NCI-H524 (cell line): ENCODE measurements around the gene NYNRIN.

Experiments
- DNase-seq, 2 experiments: peaks; one replicate each; lab custom pipeline; 2025; lab: John Stamatoyannopoulos, UW

Gene NYNRIN

DNA sequence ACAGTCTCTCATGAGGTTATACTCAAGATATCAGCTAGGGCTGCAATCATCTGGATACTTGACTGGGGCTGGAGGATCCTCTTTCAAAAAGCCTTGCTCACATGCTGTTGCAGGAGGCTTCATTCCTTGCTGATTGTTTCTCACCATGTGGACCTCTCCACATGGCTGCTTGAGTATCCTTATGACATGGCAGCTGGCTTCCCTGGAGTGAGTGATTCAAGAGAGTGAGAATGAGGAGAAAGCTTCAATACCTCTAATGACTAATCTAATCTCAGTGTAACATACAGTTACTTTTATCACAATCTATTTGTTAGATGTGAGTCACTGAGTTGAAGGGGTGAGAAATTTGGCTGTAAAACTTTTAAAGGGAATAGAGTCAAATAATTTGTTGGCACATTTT, 58.2 kb downstream of the NYNRIN start:
- peak in 1 of 2 experiments; percentile 30 for DNase-seq

DNA sequence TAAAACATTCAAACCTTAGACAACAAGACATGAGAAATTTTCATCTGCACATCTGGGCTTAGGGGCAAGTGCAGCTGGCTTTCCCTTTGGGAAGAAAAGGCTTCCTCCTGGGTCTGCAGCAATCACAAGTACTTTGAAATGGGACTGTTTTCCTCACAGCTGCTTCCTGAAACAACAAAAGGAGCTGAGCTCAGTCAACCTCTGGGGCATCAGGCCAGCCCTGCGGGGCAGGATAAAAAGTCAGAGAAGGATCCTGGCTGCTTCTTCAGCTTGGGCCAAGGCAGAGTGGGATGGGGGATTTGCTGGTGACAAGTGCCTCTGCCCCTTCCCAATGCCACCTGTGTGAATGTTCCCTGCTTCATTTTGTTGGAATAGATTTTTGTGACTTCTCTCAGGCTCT, 59.9 kb downstream of the NYNRIN start:
- no peak for DNase-seq

DNA sequence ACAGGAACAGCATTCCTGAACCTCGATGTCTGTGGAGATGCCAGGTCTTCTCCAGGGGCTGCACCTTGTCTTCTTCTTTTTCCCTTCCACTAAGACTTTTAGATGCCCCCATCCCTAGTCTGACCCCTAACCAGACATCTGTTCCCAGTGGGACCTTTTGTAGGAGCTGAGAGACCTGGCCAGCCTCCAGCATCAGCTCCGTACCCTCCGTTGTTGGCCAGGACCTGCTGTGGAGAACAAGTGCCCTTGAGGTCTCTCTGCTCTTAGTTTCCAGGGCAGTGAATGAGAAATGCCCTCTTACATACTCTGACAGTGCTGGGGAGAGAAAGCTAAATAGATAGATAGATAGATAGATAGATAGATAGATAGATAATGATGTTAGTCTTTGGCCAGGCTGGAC, 60.5 kb downstream of the NYNRIN start:
- DNase-seq: no peak

DNA sequence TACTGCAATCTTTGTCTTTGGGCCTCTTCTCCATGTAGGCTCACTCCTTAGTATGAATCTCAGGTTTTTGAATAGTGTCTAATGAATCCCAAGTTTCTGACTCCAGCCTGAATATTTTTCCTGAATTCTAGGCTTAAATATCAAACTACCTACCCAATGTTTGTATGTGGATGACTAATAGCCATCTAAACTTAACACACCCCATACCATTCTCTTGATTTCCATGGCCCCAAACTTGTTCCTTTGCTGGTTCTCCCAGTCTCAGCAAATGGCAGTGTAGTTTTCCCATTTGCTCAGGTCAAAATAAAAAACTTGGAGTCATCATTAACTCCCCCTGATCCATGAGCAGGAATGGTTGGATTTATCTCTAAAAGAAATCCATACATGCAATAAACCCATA, 62.5 kb downstream of the NYNRIN start:
- no peak for DNase-seq

DNA sequence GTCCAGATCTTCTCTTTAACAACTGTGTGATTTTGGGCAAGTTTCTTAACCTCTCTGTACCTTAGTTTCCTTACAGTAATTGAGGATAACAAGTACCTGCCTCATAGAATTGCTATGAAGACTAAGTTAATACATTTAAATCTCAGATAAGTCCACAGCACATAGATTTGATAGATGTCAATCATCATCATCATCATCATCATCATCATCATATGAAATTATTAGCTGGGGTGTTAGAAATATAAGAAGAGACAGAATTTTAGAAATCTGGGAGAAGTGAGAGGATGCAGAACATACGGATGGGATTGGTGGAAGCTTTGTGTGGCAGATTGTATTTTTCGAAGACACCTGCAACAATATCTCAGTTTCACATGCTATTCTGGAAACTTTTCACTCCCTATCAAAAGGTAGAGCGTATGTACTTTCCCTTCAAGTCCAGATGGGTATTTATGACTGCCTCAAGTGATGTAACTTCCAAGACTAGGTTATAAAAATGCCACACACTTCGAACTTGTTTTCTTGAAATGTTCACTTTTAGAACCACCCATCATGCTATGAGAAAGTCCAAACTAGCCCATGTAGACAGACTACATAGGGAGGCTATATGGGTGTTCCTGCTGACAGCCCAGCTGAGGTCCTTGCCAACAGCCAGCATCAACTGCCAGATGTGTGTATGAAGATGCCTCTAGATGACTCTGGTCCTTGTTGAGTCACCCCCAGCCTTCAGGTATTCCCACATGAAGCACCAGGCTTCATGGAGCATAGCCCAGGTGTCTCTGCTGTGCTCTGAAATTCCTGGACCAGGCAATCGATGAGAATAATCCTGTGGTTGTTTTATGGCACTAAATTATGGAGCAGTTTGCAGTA, 64.4 kb downstream of the NYNRIN start:
- DNase-seq: no peak

DNA sequence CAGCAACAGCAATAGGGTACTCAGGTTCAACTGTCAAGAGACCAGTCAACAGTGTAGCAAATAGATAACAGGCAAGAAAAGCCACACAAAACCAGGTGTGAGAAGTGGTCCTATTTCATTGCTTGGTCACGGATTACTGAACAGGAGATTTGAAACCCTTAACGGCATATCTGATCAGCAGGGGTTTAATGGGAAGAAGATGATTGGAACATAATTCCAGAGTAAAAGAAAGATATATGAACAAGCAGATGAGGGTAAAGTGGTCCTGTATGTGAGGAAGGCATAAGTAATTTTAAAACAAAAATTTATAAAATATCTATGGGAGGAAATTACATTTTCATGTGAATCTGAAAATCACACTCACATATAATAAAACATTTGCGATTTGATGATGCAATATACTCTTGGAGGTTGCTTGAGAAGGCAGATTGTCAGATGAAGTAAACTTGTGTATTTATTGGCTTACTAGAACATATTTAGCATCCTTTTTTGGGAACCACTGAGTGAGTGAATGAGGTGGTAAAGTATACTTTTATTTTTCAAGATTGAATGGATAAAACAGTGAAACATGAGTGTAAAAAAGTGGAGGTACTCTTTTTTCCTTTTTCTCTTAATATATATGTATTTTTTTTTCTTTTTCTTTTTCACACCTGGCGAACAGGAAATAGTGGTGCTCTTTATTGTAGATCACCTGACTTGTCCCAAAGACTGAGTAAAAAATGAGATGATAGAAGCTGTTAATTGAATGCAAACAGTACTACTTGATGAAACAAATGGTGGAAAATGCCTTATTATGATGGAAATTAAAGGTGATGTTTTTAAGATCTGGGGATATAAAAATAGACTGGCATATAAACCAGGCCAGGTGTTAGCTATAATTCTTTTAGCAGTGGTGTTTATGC, 65.3 kb downstream of the NYNRIN start:
- peak in 1 of 2 experiments; percentile 25 for DNase-seq

DNA sequence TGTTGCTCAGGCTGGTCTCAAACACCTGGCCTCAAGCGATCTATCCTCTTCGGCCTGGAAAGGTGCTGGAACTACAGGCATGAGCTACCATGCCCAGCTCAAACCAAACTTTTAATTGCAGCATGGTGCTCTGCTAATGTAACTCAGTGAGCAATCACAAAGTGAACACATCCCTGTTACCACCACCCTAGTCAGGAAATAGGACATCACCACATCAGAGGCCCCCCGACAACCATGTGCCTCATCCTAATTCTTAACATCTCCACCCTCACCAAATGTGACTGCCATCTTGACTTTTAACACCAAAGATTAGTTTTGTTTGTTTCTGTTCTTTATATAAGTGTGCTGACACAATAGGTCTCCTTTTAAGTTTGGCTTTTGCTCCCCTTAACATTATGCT, 66.6 kb downstream of the NYNRIN start:
- no peak for DNase-seq

DNA sequence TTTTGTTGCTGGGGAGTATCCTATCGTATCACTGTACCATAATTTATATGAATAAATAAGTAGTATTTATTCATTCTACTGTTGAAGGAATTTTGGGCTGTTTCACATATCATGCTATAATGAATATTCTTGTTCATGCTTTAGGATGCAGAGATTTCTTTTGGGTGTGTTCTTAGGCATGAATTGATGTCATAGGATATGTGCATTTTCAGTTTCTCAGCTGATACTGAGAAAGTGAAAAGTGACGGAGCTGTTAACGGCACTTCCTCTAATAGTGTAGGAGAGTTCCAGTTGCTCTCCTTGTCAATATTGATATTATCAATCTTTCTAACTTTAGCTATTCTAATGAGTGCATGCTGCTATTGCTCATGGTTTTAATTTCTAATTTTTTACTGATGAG, 67.0 kb downstream of the NYNRIN start:
- DNase-seq: no peak
